ENCODE results near the gene EAF1.

The EAF1 gene

GRCh38 chr3:15486979-15487378 lies 59.6 kb downstream of the EAF1 start:
- no peak for DNase-seq

GRCh38 chr3:15488002-15488401 lies 60.6 kb downstream of the EAF1 start:
- no peak for DNase-seq

- DNase-seq = no peak
These were observed 62.8 kb downstream of the EAF1 start for GRCh38 chr3:15490158-15490557.

- DNase-seq = no peak
These were observed 63.7 kb downstream of the EAF1 start for GRCh38 chr3:15491143-15491542.
